ENCODE measurements around the gene KLF18. TPM values are rescaled to one million over a fixed set of nuclear protein-coding genes. Genes with fewer than 3 reads are reported as not detected.

The KLF18 gene
- total RNA-seq = not detected
- polyA plus RNA-seq = not detected
- long read RNA-seq, donor 1 = 0 reads
- long read RNA-seq, donor 2 = 0 reads
- long read RNA-seq, donor 3 = 0 reads
- long read RNA-seq, donor 4 = 0 reads
- long read RNA-seq, donor 5 = 0 reads

- no peaks in the 10 kb centered on the region for H3K36me3 ChIP-seq (ENCODE audit: control insufficient read depth in 4 of 4, insufficient read depth in 4 of 4, low read length in 4 of 4)
- no peak for TF ChIP-seq CTCF (IDR thresholded peaks at IDR 0.05; ENCODE audit: control extremely low read depth, extremely low read depth)
- DNase-seq (no peak), ATAC-seq (ENCODE audit: insufficient read depth, low FRiP score) (no peak)
- no peaks in the 10 kb centered on the region for H3K27me3 ChIP-seq (ENCODE audit: control insufficient read depth in 3 of 3, insufficient read depth in 3 of 3, low read length in 2 of 3)
- no peak within 1 kb of the TSS for H3K27ac ChIP-seq (ENCODE audit: low read depth in 1 of 2, low read length in 1 of 2)
- H3K9ac ChIP-seq (ENCODE audit: insufficient read depth in 1 of 2, low read length in 2 of 2) = no peak within 1 kb of the TSS
- peaks cover 0 to 14% (median 6%) of the 10 kb centered on the region in 4 donors for H3K9me3 ChIP-seq (ENCODE audit: control insufficient read depth in 4 of 4, insufficient read depth in 3 of 4, low read length in 3 of 4)
- 89 to 97% methylated on average over 1 of the region's 1 CpG for WGBS, 2 donors
- no peaks in the 10 kb centered on the region for H3K4me1 ChIP-seq (ENCODE audit: control insufficient read depth in 5 of 5, insufficient read depth in 5 of 5, low read length in 5 of 5)
- no peak within 1 kb of the TSS for H3K4me3 ChIP-seq
These were observed at the start of gene KLF18 for GRCh38 chr1:44141531-44141930. TSS of gene KLF18 (minus strand) at chr1:44141631. CDS start at chr1:44141631, 0 bp downstream.

- no peak for TF ChIP-seq CTCF (IDR thresholded peaks at IDR 0.05; ENCODE audit: control extremely low read depth, extremely low read depth)
- H3K36me3 ChIP-seq (ENCODE audit: control insufficient read depth in 4 of 4, insufficient read depth in 4 of 4, low read length in 4 of 4) = no peaks in the 10 kb centered on the region
- no peak overlapping the region for H3K9ac ChIP-seq (ENCODE audit: insufficient read depth in 1 of 2, low read length in 2 of 2)
- DNase-seq (no peak), ATAC-seq (ENCODE audit: insufficient read depth, low FRiP score) (no peak)
- WGBS, 2 donors = 86 to 90% methylated on average over 1 of the region's 1 CpG
- no peaks in the 10 kb centered on the region for H3K4me1 ChIP-seq (ENCODE audit: control insufficient read depth in 5 of 5, insufficient read depth in 5 of 5, low read length in 5 of 5)
- H3K9me3 ChIP-seq (ENCODE audit: control insufficient read depth in 4 of 4, insufficient read depth in 3 of 4, low read length in 3 of 4) = no peaks in the 10 kb centered on the region
- H3K4me3 ChIP-seq = no peak overlapping the region
- H3K27ac ChIP-seq (ENCODE audit: low read depth in 1 of 2, low read length in 1 of 2) = no peak overlapping the region
- H3K27me3 ChIP-seq (ENCODE audit: control insufficient read depth in 3 of 3, insufficient read depth in 3 of 3, low read length in 2 of 3) = no peaks in the 10 kb centered on the region
These were observed 33.2 kb upstream of the KLF18 start for GRCh38 chr1:44174630-44175029.

- Histone ChIP-seq H3K9ac (ENCODE audit: insufficient read depth in 1 of 2, low read length in 2 of 2) (no peak overlapping the region), H3K36me3 (ENCODE audit: control insufficient read depth in 4 of 4, insufficient read depth in 4 of 4, low read length in 4 of 4) (no peaks in the 10 kb centered on the region), H3K27me3 (ENCODE audit: control insufficient read depth in 3 of 3, insufficient read depth in 3 of 3, low read length in 2 of 3) (no peaks in the 10 kb centered on the region), H3K27ac (ENCODE audit: low read depth in 1 of 2, low read length in 1 of 2) (no peak overlapping the region), H3K4me3 (no peak overlapping the region), H3K9me3 (ENCODE audit: control insufficient read depth in 4 of 4, insufficient read depth in 3 of 4, low read length in 3 of 4) (no peaks in the 10 kb centered on the region), H3K4me1 (ENCODE audit: control insufficient read depth in 5 of 5, insufficient read depth in 5 of 5, low read length in 5 of 5) (no peaks in the 10 kb centered on the region)
- ATAC-seq (ENCODE audit: insufficient read depth, low FRiP score) (no peak), DNase-seq (no peak)
- WGBS, 2 donors = 94 to 96% methylated on average over 3 of the region's 3 CpGs
- TF ChIP-seq CTCF (IDR thresholded peaks at IDR 0.05; ENCODE audit: control extremely low read depth, extremely low read depth) = no peak
These were observed 28.9 kb upstream of the KLF18 start for GRCh38 chr1:44170281-44170823.
